CD4-positive, alpha-beta T cell treated with Interleukin-12 subunit alpha and Interleukin-12 subunit beta, for 1 hour (primary cell): ENCODE measurements around the gene BFAR.
"Not testable (repeated sequence)": the region's sequence is repeated elsewhere in the genome, so short reads cannot be mapped to it uniquely, and the experiment has no call there.

Experiments used
- DNase-seq: peaks from one replicate; pipeline ENCODE4 v3.0.0-alpha.2; 2020

BFAR gene

DNA sequence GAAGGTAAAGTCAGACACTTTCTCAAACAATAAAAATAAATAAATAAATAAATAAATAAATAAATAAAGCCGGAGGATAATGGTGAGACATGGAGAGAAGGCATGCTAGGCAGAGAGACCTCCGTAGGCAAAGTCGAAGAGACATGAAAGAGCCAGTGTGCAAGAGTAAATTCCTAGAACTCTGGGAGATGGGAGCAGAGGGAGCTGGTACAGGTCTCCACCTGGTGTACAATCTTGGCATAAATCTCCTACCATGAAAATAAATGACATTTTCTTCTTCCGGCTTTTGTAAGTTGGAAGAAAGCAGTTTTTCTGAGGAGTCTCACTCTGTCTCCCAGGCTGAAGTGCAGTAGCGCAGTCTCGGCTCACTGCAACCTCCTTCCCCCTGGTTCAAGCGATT lies 69.1 kb downstream of the BFAR start:
- DNase-seq, result not testable (repeated sequence)

DNA sequence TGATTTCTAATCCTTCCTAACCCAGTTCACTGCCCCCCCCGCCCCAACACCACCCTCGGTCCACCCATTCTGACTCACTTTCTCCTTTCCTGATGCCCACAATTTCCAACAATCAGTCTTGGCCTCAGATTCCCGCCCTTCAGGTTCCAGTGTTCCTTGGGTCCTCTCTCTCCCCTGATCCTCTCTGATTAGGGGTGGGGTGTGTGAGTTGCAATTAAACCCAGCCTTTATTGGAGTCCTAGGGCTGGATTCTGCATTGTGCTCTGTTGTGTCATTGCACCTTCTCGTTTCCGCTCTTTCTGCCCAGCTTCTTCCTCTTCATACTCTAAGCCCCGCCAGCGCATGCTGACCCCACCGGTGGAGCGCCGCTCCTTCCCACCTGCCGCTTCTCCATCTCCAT lies 69.9 kb downstream of the BFAR start:
- DNase-seq, result not testable (repeated sequence)

- DNase-seq, result not testable (repeated sequence)
These were observed 70.6 kb downstream of the BFAR start, which contains the start of gene NPIPA3 for GRCh38 chr16:14703156-14704011. NPIPA3 (plus strand) TSS chr16:14703411; CDS start chr16:14708944, 5,533 bp downstream.
